Measurements from ENCODE around the gene MAPK14.

DNA sequence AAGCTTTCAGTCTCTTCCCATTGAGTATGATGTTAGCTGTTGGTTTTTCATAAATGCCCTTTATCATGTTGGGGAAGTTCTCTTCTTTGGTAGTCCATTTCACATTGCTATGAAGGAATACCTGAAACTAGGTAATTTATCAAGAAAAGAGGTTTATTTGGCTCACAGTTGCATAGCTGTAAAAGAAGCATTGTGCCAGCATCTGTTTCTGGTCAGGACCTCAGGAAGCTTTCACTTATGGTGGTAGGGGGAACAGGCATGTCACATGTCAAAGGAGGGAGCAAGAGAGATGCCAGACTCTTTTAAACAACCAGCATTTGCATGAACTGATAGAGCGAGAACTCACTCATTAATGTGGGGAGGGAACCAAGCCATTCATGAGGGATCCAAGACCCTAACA lies 54.7 kb downstream of the MAPK14 start:
- no peak for TF ChIP-seq JUNB (IDR thresholded peaks at IDR 0.05)
- TF ChIP-seq, protein P1, sequence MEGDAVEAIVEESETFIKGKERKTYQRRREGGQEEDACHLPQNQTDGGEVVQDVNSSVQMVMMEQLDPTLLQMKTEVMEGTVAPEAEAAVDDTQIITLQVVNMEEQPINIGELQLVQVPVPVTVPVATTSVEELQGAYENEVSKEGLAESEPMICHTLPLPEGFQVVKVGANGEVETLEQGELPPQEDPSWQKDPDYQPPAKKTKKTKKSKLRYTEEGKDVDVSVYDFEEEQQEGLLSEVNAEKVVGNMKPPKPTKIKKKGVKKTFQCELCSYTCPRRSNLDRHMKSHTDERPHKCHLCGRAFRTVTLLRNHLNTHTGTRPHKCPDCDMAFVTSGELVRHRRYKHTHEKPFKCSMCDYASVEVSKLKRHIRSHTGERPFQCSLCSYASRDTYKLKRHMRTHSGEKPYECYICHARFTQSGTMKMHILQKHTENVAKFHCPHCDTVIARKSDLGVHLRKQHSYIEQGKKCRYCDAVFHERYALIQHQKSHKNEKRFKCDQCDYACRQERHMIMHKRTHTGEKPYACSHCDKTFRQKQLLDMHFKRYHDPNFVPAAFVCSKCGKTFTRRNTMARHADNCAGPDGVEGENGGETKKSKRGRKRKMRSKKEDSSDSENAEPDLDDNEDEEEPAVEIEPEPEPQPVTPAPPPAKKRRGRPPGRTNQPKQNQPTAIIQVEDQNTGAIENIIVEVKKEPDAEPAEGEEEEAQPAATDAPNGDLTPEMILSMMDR (IDR thresholded peaks at IDR 0.05 in 2 of 3, conservative IDR thresholded peaks at IDR 0.05 in 1 of 3; ENCODE audit: control insufficient read depth in 2 of 3, extremely low read depth in 1 of 3, insufficient read depth in 1 of 3, low read depth in 3 of 3, low read length in 3 of 3): no peak
- TF ChIP-seq RAD21 (IDR thresholded peaks at IDR 0.05; ENCODE audit: insufficient read depth, low read depth, low read length): no peak
- TF ChIP-seq SP1 (IDR thresholded peaks at IDR 0.05; ENCODE audit: low read depth, low read length): no peak
- TF ChIP-seq, protein P2, sequence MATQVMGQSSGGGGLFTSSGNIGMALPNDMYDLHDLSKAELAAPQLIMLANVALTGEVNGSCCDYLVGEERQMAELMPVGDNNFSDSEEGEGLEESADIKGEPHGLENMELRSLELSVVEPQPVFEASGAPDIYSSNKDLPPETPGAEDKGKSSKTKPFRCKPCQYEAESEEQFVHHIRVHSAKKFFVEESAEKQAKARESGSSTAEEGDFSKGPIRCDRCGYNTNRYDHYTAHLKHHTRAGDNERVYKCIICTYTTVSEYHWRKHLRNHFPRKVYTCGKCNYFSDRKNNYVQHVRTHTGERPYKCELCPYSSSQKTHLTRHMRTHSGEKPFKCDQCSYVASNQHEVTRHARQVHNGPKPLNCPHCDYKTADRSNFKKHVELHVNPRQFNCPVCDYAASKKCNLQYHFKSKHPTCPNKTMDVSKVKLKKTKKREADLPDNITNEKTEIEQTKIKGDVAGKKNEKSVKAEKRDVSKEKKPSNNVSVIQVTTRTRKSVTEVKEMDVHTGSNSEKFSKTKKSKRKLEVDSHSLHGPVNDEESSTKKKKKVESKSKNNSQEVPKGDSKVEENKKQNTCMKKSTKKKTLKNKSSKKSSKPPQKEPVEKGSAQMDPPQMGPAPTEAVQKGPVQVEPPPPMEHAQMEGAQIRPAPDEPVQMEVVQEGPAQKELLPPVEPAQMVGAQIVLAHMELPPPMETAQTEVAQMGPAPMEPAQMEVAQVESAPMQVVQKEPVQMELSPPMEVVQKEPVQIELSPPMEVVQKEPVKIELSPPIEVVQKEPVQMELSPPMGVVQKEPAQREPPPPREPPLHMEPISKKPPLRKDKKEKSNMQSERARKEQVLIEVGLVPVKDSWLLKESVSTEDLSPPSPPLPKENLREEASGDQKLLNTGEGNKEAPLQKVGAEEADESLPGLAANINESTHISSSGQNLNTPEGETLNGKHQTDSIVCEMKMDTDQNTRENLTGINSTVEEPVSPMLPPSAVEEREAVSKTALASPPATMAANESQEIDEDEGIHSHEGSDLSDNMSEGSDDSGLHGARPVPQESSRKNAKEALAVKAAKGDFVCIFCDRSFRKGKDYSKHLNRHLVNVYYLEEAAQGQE (IDR thresholded peaks at IDR 0.05; ENCODE audit: low read depth, low read length): no peak
- no peak for TF ChIP-seq POLR2A (IDR thresholded peaks at IDR 0.05; ENCODE audit: low read depth, low read length)
- no peak for TF ChIP-seq ZNF274 (IDR thresholded peaks at IDR 0.05; ENCODE audit: insufficient read depth, insufficient read length)
- no peak for TF ChIP-seq JUND (IDR thresholded peaks at IDR 0.05; ENCODE audit: low read depth, low read length)
- TF ChIP-seq HDGF (IDR thresholded peaks at IDR 0.05): no peak
- no peak for TF ChIP-seq TAF1 (IDR thresholded peaks at IDR 0.05; ENCODE audit: borderline replicate concordance, low read depth, low read length)
- TF ChIP-seq BCL11A (IDR thresholded peaks at IDR 0.05; ENCODE audit: low read depth, low read length): no peak
- TF ChIP-seq, protein P3, sequence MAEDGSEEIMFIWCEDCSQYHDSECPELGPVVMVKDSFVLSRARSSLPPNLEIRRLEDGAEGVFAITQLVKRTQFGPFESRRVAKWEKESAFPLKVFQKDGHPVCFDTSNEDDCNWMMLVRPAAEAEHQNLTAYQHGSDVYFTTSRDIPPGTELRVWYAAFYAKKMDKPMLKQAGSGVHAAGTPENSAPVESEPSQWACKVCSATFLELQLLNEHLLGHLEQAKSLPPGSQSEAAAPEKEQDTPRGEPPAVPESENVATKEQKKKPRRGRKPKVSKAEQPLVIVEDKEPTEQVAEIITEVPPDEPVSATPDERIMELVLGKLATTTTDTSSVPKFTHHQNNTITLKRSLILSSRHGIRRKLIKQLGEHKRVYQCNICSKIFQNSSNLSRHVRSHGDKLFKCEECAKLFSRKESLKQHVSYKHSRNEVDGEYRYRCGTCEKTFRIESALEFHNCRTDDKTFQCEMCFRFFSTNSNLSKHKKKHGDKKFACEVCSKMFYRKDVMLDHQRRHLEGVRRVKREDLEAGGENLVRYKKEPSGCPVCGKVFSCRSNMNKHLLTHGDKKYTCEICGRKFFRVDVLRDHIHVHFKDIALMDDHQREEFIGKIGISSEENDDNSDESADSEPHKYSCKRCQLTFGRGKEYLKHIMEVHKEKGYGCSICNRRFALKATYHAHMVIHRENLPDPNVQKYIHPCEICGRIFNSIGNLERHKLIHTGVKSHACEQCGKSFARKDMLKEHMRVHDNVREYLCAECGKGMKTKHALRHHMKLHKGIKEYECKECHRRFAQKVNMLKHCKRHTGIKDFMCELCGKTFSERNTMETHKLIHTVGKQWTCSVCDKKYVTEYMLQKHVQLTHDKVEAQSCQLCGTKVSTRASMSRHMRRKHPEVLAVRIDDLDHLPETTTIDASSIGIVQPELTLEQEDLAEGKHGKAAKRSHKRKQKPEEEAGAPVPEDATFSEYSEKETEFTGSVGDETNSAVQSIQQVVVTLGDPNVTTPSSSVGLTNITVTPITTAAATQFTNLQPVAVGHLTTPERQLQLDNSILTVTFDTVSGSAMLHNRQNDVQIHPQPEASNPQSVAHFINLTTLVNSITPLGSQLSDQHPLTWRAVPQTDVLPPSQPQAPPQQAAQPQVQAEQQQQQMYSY (CRISPR knock-in tag; IDR thresholded peaks at IDR 0.05): no peak
- TF ChIP-seq, protein P4, sequence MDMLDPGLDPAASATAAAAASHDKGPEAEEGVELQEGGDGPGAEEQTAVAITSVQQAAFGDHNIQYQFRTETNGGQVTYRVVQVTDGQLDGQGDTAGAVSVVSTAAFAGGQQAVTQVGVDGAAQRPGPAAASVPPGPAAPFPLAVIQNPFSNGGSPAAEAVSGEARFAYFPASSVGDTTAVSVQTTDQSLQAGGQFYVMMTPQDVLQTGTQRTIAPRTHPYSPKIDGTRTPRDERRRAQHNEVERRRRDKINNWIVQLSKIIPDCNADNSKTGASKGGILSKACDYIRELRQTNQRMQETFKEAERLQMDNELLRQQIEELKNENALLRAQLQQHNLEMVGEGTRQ (IDR thresholded peaks at IDR 0.05; ENCODE audit: borderline replicate concordance, low read depth, low read length): no peak
- TF ChIP-seq STAT1 (conservative IDR thresholded peaks at IDR 0.05): no peak
